Measurements from ENCODE around the gene OAS1.

Gene OAS1

DNA sequence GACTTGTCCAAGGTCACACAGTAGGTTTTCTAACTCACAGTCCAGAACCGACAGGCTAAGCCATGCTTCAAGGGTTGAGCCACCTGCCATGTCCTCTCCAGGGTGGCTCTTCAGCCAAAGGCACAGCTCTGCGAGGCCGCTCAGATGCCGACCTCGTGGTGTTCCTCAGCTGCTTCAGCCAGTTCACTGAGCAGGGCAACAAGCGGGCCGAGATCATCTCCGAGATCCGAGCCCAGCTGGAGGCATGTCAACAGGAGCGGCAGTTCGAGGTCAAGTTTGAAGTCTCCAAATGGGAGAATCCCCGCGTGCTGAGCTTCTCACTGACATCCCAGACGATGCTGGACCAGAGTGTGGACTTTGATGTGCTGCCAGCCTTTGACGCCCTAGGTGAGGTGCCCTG is 58.9 kb downstream of the OAS1 start:
- no peak for DNase-seq (ENCODE audit: low read depth in 3 of 3)

DNA sequence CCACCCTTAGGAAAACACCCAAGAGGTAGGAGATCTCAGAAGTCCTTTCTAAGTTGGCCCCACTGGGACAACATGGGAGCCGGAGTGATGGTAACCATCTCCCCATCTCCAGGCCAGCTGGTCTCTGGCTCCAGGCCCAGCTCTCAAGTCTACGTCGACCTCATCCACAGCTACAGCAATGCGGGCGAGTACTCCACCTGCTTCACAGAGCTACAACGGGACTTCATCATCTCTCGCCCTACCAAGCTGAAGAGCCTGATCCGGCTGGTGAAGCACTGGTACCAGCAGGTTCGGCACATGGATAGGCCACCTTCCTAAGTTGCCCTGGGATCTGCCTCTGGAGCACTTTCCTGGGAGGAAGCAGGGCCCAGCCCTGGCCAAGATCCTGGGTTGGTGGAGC is 60.5 kb downstream of the OAS1 start:
- DNase-seq (ENCODE audit: low read depth in 3 of 3): no peak

- DNase-seq (ENCODE audit: low read depth in 3 of 3): no peak
Measured at GRCh38 chr12:112967858-112968257, 61.1 kb downstream of the OAS1 start.
